ENCODE measurements around the gene ITPRIPL2. TPM values are rescaled to one million over a fixed set of nuclear protein-coding genes. Genes with fewer than 3 reads are reported as not detected.

The ITPRIPL2 gene
- total RNA-seq, 2 donors from 2014 or later: 5.8 to 6.9 TPM

DNA sequence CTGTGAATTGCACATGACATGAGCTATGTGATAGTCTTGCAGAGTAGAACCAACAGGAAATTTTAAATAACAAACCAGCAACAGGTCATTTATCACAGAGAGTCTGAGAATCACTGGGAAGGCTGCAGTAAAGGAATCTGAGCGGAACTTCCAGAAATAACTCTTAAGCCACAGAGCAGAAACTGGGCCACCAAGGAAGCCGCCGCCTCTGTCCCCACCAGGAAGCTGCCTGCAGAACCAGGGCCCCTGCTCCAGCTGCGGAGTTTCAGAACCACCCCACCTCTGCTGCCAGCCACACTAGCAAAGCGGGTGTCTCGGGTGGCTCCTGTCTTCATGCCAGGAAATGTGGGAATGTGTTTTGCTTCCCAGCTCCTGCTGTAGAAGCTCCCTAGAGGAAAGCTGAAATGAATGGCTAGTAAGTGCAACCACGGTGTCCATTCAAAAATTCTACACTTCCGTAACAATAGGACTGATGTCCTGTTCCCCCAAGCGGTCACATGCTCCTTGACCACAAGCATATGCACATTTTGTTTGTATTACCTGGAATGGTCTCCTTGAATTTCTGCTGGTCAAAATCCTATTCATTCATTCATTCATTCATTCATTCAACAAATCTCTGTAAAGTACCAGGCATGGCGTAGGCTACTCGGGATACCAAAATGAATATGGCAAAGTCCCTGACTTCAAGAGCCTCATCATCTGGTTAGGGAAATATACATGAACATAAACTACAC is 7.7 kb upstream of the ITPRIPL2 start:
- no peaks in the 10 kb centered on the region for H3K9me3 Mint-ChIP-seq
- H3K4me1 Mint-ChIP-seq: no peaks in the 10 kb centered on the region
- H3K36me3 Mint-ChIP-seq (ENCODE audit: low read depth): no peaks in the 10 kb centered on the region
- H3K4me3 Mint-ChIP-seq: no peak overlapping the region
- no peak overlapping the region for H3K27ac Mint-ChIP-seq
- H3K27me3 Mint-ChIP-seq: peaks cover 3% of the 10 kb centered on the region
- no peak for ATAC-seq (replicated peaks)

GRCh38 chr16:19106625-19107020 is 7.1 kb upstream of the ITPRIPL2 start:
- Mint-ChIP-seq H3K4me3 (no peak overlapping the region), H3K27ac (no peak overlapping the region)
- no peak for ATAC-seq (replicated peaks)

DNA sequence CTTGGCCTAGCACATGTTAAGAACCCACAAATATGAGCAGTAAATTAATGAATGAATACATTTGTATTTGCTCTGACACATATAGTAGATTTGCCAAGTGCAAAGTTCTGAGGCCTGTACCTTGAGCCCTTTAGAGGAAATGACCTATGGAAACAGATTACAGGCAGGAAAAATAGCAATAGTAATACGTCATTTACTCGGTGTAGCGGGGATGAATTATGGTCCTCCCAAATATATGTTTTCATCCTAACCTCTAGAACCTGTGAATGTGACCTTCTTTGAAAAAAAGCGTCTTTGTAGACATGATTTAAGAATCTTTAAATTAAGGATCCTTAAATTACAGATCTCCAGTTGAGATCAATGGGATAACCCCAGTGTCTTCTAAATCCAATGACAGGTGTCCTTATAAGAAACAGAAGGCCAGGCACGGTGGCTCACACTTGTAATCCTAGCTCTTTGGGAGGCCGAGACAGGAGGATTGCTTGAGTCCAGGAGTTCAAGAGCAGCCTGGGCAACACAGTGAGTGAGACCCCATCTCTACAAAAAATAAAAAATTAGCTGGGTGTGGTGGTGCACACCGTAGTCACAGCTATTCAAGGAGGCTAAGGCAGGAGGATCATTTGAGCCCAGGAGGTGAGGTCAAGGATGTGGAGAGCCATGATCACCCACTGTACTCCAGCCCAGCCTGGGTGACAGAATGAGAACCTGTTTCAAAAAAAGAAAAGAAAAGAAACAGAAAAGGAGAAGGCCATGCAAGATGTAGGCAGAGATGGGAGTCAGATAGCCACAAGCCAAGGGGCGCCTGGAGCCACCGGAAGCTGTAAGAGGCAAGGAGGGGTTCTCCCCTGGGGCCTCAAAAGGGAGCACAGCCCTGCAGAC is 5.1 kb upstream of the ITPRIPL2 start:
- Mint-ChIP-seq H3K27me3 (peaks cover 17% of the 10 kb centered on the region), H3K27ac (no peak overlapping the region), H3K4me1 (no peaks in the 10 kb centered on the region), H3K4me3 (no peak overlapping the region), H3K36me3 (ENCODE audit: low read depth) (no peaks in the 10 kb centered on the region), H3K9me3 (no peaks in the 10 kb centered on the region)
- no peak for ATAC-seq (replicated peaks)

More at GRCh38 chr16:19106625-19107020, 7.1 kb upstream of the ITPRIPL2 start:
- Mint-ChIP-seq H3K36me3 (ENCODE audit: low read depth) (no peaks in the 10 kb centered on the region), H3K4me1 (no peaks in the 10 kb centered on the region), H3K27me3 (peaks cover 3% of the 10 kb centered on the region), H3K9me3 (no peaks in the 10 kb centered on the region)

DNA sequence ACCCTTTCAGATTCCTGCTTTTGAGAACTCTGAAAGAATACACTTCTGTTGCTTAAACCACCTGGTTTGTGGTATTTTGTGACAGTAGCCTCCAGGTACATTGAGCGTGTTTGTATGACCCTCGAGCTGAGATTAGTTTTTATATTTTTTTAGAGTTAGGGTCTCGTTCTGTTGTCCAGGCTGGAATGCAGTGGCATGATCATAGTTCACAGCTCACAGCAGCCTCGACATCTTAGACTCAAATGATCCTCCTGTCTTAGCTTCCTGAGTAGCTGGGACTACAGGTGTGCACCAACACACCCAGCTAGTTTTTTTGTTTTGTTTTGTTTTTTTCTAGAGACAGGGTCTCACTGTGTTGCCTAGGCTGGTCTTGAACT is 4.5 kb upstream of the ITPRIPL2 start:
- no peak for ATAC-seq (replicated peaks)
- no peaks in the 10 kb centered on the region for H3K9me3 Mint-ChIP-seq
- H3K27ac Mint-ChIP-seq: no peak overlapping the region
- H3K27me3 Mint-ChIP-seq: peaks cover 17% of the 10 kb centered on the region
- H3K36me3 Mint-ChIP-seq (ENCODE audit: low read depth): no peaks in the 10 kb centered on the region
- H3K4me1 Mint-ChIP-seq: no peaks in the 10 kb centered on the region
- H3K4me3 Mint-ChIP-seq: no peak overlapping the region

- ATAC-seq (replicated peaks): no peak
- Mint-ChIP-seq H3K27ac (no peak overlapping the region), H3K4me3 (no peak overlapping the region), H3K27me3 (peaks cover 17% of the 10 kb centered on the region), H3K9me3 (no peaks in the 10 kb centered on the region), H3K36me3 (ENCODE audit: low read depth) (no peaks in the 10 kb centered on the region), H3K4me1 (no peaks in the 10 kb centered on the region)
These were observed 3.0 kb upstream of the ITPRIPL2 start for GRCh38 chr16:19110537-19111360.

DNA sequence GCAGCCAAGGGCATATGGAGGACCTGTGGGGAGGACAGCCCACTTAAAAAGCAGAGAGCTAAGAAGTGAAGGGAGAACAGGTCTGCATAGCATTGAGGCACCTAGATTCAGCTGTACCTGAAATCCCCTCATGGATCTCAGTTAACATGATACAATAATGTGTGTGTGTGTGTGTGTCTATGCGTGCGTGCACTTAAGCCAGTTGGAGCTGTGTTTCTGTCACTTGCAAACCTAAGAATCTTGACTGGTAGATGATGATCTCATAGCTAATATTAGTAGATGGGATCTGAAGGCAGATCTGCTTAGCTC is 1.7 kb upstream of the ITPRIPL2 start:
- Mint-ChIP-seq H3K4me1 (peaks cover 2% of the 10 kb centered on the region), H3K27ac (no peak overlapping the region), H3K27me3 (peaks cover 17% of the 10 kb centered on the region), H3K4me3 (peak overlapping the region; percentile 14), H3K36me3 (ENCODE audit: low read depth) (no peaks in the 10 kb centered on the region), H3K9me3 (no peaks in the 10 kb centered on the region)
- ATAC-seq (replicated peaks): no peak

GRCh38 chr16:19114359-19115147 is 789 bp downstream of the ITPRIPL2 start:
- Mint-ChIP-seq H3K27me3 (peaks cover 17% of the 10 kb centered on the region), H3K4me1 (peaks cover 11% of the 10 kb centered on the region), H3K27ac (no peak overlapping the region), H3K9me3 (no peaks in the 10 kb centered on the region), H3K4me3 (peak overlapping the region; percentile 37), H3K36me3 (ENCODE audit: low read depth) (peaks cover 5% of the 10 kb centered on the region)
- peak; percentile 11 for ATAC-seq (replicated peaks)

- no peak overlapping the region for H3K27ac Mint-ChIP-seq
- peaks cover 11% of the 10 kb centered on the region for H3K4me1 Mint-ChIP-seq
- no peak for ATAC-seq (replicated peaks)
- H3K36me3 Mint-ChIP-seq (ENCODE audit: low read depth): peaks cover 5% of the 10 kb centered on the region
- H3K4me3 Mint-ChIP-seq: peak overlapping the region; percentile 37
- H3K27me3 Mint-ChIP-seq: peaks cover 17% of the 10 kb centered on the region
- no peaks in the 10 kb centered on the region for H3K9me3 Mint-ChIP-seq
These were observed 1.6 kb downstream of the ITPRIPL2 start for GRCh38 chr16:19115148-19116021.

GRCh38 chr16:19116711-19117449 is 3.1 kb downstream of the ITPRIPL2 start:
- ATAC-seq (replicated peaks): no peak
- Mint-ChIP-seq H3K4me1 (peaks cover 11% of the 10 kb centered on the region), H3K27me3 (peaks cover 13% of the 10 kb centered on the region), H3K9me3 (no peaks in the 10 kb centered on the region), H3K4me3 (peak overlapping the region; percentile 41), H3K27ac (peak overlapping the region; percentile 77), H3K36me3 (ENCODE audit: low read depth) (peaks cover 5% of the 10 kb centered on the region)

GRCh38 chr16:19118938-19119431 is 5.2 kb downstream of the ITPRIPL2 start:
- peak overlapping the region; percentile 82 for H3K27ac Mint-ChIP-seq
- ATAC-seq (replicated peaks): peak; percentile 63
- H3K4me1 Mint-ChIP-seq: peaks cover 16% of the 10 kb centered on the region
- no peaks in the 10 kb centered on the region for H3K27me3 Mint-ChIP-seq
- no peaks in the 10 kb centered on the region for H3K9me3 Mint-ChIP-seq
- peaks cover 5% of the 10 kb centered on the region for H3K36me3 Mint-ChIP-seq (ENCODE audit: low read depth)
- H3K4me3 Mint-ChIP-seq: peak overlapping the region; percentile 73

DNA sequence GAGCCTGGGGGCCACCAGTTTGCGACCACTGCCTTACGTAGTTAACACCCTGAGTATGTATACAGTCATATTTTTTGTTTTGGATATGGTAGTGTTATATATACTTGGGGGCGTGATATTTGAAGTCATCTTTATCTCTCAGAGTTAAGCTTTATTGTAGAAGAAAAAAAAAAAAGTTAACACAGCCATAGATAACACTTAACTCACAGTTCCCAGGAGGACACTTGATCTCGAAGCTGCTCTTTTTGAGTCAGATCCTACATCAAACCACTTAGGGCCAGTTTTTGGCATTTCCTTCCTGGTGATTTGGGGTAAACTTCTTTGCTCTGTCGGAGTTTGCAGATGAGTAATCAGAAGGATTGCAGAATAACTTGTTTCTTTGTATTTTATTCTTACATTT is 5.8 kb downstream of the ITPRIPL2 start:
- peak; percentile 50 for ATAC-seq (replicated peaks)
- peak overlapping the region; percentile 73 for H3K4me3 Mint-ChIP-seq
- H3K27me3 Mint-ChIP-seq: no peaks in the 10 kb centered on the region
- peaks cover 16% of the 10 kb centered on the region for H3K4me1 Mint-ChIP-seq
- H3K27ac Mint-ChIP-seq: peak overlapping the region; percentile 82
- H3K36me3 Mint-ChIP-seq (ENCODE audit: low read depth): peaks cover 5% of the 10 kb centered on the region
- no peaks in the 10 kb centered on the region for H3K9me3 Mint-ChIP-seq

DNA sequence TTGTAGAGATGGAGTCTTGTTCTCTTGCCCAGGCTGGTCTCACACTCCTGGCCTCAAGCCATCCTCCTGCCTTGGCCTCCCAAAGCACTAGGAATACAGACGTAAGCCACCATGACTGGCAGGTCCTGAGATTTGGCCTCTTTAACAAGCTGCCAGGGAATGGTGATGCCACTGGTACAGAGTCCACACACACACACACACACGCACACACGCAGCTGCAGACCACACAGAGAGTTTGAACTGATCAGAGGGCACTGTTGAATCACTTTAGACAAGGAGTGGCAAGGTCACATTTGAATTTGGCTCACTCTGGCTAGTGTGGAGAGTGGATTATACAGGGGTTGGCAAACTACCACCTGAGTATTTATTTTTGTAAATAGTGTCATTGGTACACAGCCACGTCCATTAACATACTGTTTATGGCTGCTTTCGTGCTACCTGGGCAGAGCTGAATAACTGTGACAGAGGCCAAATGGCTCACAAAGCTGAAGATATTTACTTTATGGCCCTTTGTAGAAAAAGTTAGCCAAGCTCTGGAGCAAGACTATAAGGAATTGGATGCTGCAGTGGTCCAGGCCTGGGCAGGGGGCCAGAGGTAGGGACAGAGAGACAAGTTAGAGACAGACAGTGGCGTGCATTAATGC is 9.9 kb downstream of the ITPRIPL2 start:
- Mint-ChIP-seq H3K9me3 (no peaks in the 10 kb centered on the region), H3K4me3 (no peak overlapping the region), H3K27ac (no peak overlapping the region), H3K36me3 (ENCODE audit: low read depth) (peaks cover 5% of the 10 kb centered on the region), H3K27me3 (peaks cover 3% of the 10 kb centered on the region), H3K4me1 (peaks cover 15% of the 10 kb centered on the region)
- no peak for ATAC-seq (replicated peaks)
